WTC11 (cell line): ENCODE measurements around the gene B3GALNT1.

ENCODE experiments used
- JUN ChIP-seq: sonication (generic); formaldehyde crosslinking; IDR thresholded peaks from 2 replicates; pipeline ENCODE4 v1.8.0; 2023; ENCODE audit warnings: mild to moderate bottlenecking, missing genetic modification reagents
- NFYB ChIP-seq: sonication (generic); formaldehyde crosslinking; conservative IDR thresholded peaks from 2 replicates; pipeline ENCODE4 v1.8.0; 2022; ENCODE audit warnings: low read depth, missing genetic modification reagents
- SP1 ChIP-seq: sonication (generic); formaldehyde crosslinking; conservative IDR thresholded peaks from 2 replicates; pipeline ENCODE4 v1.8.1; 2022; ENCODE audit warnings: missing genetic modification reagents
- ZBTB21 ChIP-seq: sonication (generic); formaldehyde crosslinking; IDR thresholded peaks from 2 replicates; pipeline ENCODE4 v1.8.1; 2023; ENCODE audit warnings: mild to moderate bottlenecking, missing genetic modification reagents, borderline replicate concordance
- ZBTB43 ChIP-seq: sonication (generic); formaldehyde crosslinking; IDR thresholded peaks from 2 replicates; pipeline ENCODE4 v1.8.1; 2023; ENCODE audit warnings: mild to moderate bottlenecking, missing genetic modification reagents
- ZNF138 ChIP-seq: sonication (generic); formaldehyde crosslinking; conservative IDR thresholded peaks from 2 replicates; pipeline ENCODE4 v1.8.1; 2022; ENCODE audit warnings: mild to moderate bottlenecking, moderate library complexity, missing genetic modification reagents
- ZNF416 ChIP-seq: fragments of 250-450 bp; sonication (Bioruptor Pico); IDR thresholded peaks from 2 replicates; pipeline ENCODE4 v1.9.0; 2021; ENCODE audit warnings: mild to moderate bottlenecking, inconsistent platforms
- TF ChIP-seq, protein P1 (sequence below): fragments of 200-600 bp; IDR thresholded peaks from 2 replicates; pipeline ENCODE4 v1.8.0; 2022; ENCODE audit warnings: antibody characterized with exemption
- TF ChIP-seq, protein P2 (sequence below): sonication (generic); formaldehyde crosslinking; IDR thresholded peaks from 2 replicates; pipeline ENCODE4 v1.8.0; 2022; ENCODE audit warnings: mild to moderate bottlenecking, missing genetic modification reagents

GRCh38 chr3:161051856-161052255, 53.3 kb downstream of the B3GALNT1 start:
- TF ChIP-seq, protein P1, sequence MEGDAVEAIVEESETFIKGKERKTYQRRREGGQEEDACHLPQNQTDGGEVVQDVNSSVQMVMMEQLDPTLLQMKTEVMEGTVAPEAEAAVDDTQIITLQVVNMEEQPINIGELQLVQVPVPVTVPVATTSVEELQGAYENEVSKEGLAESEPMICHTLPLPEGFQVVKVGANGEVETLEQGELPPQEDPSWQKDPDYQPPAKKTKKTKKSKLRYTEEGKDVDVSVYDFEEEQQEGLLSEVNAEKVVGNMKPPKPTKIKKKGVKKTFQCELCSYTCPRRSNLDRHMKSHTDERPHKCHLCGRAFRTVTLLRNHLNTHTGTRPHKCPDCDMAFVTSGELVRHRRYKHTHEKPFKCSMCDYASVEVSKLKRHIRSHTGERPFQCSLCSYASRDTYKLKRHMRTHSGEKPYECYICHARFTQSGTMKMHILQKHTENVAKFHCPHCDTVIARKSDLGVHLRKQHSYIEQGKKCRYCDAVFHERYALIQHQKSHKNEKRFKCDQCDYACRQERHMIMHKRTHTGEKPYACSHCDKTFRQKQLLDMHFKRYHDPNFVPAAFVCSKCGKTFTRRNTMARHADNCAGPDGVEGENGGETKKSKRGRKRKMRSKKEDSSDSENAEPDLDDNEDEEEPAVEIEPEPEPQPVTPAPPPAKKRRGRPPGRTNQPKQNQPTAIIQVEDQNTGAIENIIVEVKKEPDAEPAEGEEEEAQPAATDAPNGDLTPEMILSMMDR = no peak
- no peak for TF ChIP-seq ZBTB43 (CRISPR knock-in tag)
- TF ChIP-seq JUN (CRISPR knock-in tag) = no peak
- no peak for TF ChIP-seq SP1 (CRISPR knock-in tag)
- TF ChIP-seq ZBTB21 (CRISPR knock-in tag) = no peak
- TF ChIP-seq ZNF416 (CRISPR knock-in tag) = no peak
- no peak for TF ChIP-seq ZNF138 (CRISPR knock-in tag)
- TF ChIP-seq, protein P2, sequence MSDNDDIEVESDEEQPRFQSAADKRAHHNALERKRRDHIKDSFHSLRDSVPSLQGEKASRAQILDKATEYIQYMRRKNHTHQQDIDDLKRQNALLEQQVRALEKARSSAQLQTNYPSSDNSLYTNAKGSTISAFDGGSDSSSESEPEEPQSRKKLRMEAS (CRISPR knock-in tag) = no peak
- no peak for TF ChIP-seq NFYB (CRISPR knock-in tag)
